IMR-90 (cell line): Measurements from ENCODE around the gene PSMG4.

Experiments
- BHLHE40 ChIP-seq: fragments of 150-350 bp; IDR thresholded peaks from 2 replicates; pipeline ENCODE4 v1.6.1; 2016; ENCODE audit warnings: mild to moderate bottlenecking, low read depth, low read length
- CEBPB ChIP-seq: IDR thresholded peaks from 2 replicates; pipeline ENCODE4 v1.6.1; 2012; ENCODE audit warnings: low read depth, low read length, improper control_type of control experiment
- CHD1 ChIP-seq: IDR thresholded peaks from 2 replicates; pipeline ENCODE4 v1.6.1; 2012; ENCODE audit warnings: low read depth, low read length, improper control_type of control experiment
- MAZ ChIP-seq: IDR thresholded peaks from 2 replicates; pipeline ENCODE4 v1.6.1; 2012; ENCODE audit warnings: low read depth, mild to moderate bottlenecking, low read length, improper control_type of control experiment, moderate library complexity, borderline replicate concordance
- MXI1 ChIP-seq: IDR thresholded peaks from 2 replicates; pipeline ENCODE4 v1.6.1; 2012; ENCODE audit warnings: low read depth, mild to moderate bottlenecking, low read length, moderate library complexity, borderline replicate concordance
- NFE2L2 ChIP-seq: fragments of 150-350 bp; IDR thresholded peaks from 2 replicates; pipeline ENCODE4 v1.6.1; 2016; ENCODE audit warnings: low read depth, mild to moderate bottlenecking, low read length
- POLR2A ChIP-seq: IDR thresholded peaks from 2 replicates; pipeline ENCODE4 v1.6.1; 2012; ENCODE audit warnings: mild to moderate bottlenecking, low read depth, low read length
- RAD21 ChIP-seq: IDR thresholded peaks from 2 replicates; pipeline ENCODE4 v1.6.1; 2012; ENCODE audit warnings: low read length, improper control_type of control experiment
- RCOR1 ChIP-seq: IDR thresholded peaks from 2 replicates; pipeline ENCODE4 v1.6.1; 2012; ENCODE audit warnings: mild to moderate bottlenecking, low read length, improper control_type of control experiment; ENCODE audit not compliant: insufficient replicate concordance
- RFX5 ChIP-seq: IDR thresholded peaks from 2 replicates; pipeline ENCODE4 v1.8.0; 2012; ENCODE audit warnings: low read depth, mild to moderate bottlenecking, low read length, moderate library complexity
- SMC3 ChIP-seq: fragments of 150-350 bp; IDR thresholded peaks from 2 replicates; pipeline ENCODE4 v1.6.1; 2016; ENCODE audit warnings: low read depth, mild to moderate bottlenecking, antibody characterized with exemption, low read length, moderate library complexity
- TF ChIP-seq, protein P1 (sequence below): conservative IDR thresholded peaks from 2 replicates; pipeline ENCODE4 v1.5.1; 2012; ENCODE audit warnings: mild to moderate bottlenecking, low read depth, low read length, improper control_type of control experiment
- TF ChIP-seq, protein P2 (sequence below): fragments of 150-350 bp; IDR thresholded peaks from 2 replicates; pipeline ENCODE4 v1.6.1; 2017; ENCODE audit warnings: mild to moderate bottlenecking, antibody characterized with exemption, low read length, low read depth
- TF ChIP-seq, protein P3 (sequence below): fragments of 150-350 bp; IDR thresholded peaks from 2 replicates; pipeline ENCODE4 v1.6.1; 2016; ENCODE audit warnings: low read depth, mild to moderate bottlenecking, low read length, moderate library complexity, borderline replicate concordance

DNA sequence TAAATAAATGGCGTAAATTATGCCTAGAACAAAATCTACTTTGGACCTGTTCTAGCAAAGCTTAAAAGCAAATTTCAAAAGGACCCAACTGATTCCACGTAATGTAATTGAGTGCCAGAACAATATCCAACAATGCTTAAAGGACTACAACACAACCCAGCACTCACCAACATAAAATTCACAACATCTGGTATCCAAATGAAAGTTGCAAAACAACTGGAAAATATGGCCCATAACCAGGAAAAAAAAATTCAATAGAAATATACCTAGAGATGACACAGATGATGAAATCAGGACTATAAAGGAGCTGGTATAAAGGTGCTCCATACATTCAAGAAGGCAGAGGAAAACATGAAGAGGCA lies 45.4 kb upstream of the PSMG4 start:
- TF ChIP-seq, protein P1, sequence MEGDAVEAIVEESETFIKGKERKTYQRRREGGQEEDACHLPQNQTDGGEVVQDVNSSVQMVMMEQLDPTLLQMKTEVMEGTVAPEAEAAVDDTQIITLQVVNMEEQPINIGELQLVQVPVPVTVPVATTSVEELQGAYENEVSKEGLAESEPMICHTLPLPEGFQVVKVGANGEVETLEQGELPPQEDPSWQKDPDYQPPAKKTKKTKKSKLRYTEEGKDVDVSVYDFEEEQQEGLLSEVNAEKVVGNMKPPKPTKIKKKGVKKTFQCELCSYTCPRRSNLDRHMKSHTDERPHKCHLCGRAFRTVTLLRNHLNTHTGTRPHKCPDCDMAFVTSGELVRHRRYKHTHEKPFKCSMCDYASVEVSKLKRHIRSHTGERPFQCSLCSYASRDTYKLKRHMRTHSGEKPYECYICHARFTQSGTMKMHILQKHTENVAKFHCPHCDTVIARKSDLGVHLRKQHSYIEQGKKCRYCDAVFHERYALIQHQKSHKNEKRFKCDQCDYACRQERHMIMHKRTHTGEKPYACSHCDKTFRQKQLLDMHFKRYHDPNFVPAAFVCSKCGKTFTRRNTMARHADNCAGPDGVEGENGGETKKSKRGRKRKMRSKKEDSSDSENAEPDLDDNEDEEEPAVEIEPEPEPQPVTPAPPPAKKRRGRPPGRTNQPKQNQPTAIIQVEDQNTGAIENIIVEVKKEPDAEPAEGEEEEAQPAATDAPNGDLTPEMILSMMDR: no peak
- TF ChIP-seq MXI1 (no peak), RAD21 (no peak), POLR2A (no peak), MAZ (no peak), BHLHE40 (no peak), RCOR1 (no peak), RFX5 (no peak), CHD1 (no peak), CEBPB (no peak), SMC3 (no peak), NFE2L2 (no peak)
- TF ChIP-seq, protein P2, sequence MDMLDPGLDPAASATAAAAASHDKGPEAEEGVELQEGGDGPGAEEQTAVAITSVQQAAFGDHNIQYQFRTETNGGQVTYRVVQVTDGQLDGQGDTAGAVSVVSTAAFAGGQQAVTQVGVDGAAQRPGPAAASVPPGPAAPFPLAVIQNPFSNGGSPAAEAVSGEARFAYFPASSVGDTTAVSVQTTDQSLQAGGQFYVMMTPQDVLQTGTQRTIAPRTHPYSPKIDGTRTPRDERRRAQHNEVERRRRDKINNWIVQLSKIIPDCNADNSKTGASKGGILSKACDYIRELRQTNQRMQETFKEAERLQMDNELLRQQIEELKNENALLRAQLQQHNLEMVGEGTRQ: no peak
- TF ChIP-seq, protein P3, sequence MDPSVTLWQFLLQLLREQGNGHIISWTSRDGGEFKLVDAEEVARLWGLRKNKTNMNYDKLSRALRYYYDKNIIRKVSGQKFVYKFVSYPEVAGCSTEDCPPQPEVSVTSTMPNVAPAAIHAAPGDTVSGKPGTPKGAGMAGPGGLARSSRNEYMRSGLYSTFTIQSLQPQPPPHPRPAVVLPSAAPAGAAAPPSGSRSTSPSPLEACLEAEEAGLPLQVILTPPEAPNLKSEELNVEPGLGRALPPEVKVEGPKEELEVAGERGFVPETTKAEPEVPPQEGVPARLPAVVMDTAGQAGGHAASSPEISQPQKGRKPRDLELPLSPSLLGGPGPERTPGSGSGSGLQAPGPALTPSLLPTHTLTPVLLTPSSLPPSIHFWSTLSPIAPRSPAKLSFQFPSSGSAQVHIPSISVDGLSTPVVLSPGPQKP: no peak
